Measurements from ENCODE around the gene HLA-DQB2.
"Not testable (repeated sequence)": the region's sequence is repeated elsewhere in the genome, so short reads cannot be mapped to it uniquely, and the experiment has no call there.

DNA sequence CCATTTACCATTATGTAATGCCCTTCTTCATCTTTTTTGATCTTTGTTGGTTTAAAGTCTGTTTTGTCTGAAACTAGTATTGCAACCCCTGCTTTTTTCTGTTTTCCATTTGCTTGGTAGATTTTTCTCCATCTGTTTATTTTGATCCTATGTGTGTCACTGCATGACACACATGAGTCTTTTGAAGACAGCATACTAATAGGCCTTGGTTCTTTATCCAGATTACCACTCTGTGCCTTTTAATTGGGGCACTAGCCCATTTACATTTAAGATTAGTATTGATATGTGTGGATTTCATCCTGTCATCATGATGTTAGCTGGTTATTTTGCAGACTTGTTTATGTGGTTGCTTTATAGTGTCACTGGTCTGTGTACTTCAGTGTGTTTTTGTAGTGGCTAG lies 42.1 kb upstream of the HLA-DQB2 start:
- TF ChIP-seq, protein P1, sequence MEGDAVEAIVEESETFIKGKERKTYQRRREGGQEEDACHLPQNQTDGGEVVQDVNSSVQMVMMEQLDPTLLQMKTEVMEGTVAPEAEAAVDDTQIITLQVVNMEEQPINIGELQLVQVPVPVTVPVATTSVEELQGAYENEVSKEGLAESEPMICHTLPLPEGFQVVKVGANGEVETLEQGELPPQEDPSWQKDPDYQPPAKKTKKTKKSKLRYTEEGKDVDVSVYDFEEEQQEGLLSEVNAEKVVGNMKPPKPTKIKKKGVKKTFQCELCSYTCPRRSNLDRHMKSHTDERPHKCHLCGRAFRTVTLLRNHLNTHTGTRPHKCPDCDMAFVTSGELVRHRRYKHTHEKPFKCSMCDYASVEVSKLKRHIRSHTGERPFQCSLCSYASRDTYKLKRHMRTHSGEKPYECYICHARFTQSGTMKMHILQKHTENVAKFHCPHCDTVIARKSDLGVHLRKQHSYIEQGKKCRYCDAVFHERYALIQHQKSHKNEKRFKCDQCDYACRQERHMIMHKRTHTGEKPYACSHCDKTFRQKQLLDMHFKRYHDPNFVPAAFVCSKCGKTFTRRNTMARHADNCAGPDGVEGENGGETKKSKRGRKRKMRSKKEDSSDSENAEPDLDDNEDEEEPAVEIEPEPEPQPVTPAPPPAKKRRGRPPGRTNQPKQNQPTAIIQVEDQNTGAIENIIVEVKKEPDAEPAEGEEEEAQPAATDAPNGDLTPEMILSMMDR (conservative IDR thresholded peaks at IDR 0.05 in 1 of 2, IDR thresholded peaks at IDR 0.05 in 1 of 2; ENCODE audit: low read depth in 1 of 2, low read length in 2 of 2) = not testable (repeated sequence)
- not testable (repeated sequence) for TF ChIP-seq EZH2 (IDR thresholded peaks at IDR 0.05; ENCODE audit: low read length, missing control alignments)
